ENCODE measurements around the gene IDI1.

- TF ChIP-seq, protein P1, sequence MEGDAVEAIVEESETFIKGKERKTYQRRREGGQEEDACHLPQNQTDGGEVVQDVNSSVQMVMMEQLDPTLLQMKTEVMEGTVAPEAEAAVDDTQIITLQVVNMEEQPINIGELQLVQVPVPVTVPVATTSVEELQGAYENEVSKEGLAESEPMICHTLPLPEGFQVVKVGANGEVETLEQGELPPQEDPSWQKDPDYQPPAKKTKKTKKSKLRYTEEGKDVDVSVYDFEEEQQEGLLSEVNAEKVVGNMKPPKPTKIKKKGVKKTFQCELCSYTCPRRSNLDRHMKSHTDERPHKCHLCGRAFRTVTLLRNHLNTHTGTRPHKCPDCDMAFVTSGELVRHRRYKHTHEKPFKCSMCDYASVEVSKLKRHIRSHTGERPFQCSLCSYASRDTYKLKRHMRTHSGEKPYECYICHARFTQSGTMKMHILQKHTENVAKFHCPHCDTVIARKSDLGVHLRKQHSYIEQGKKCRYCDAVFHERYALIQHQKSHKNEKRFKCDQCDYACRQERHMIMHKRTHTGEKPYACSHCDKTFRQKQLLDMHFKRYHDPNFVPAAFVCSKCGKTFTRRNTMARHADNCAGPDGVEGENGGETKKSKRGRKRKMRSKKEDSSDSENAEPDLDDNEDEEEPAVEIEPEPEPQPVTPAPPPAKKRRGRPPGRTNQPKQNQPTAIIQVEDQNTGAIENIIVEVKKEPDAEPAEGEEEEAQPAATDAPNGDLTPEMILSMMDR (IDR thresholded peaks at IDR 0.05; ENCODE audit: insufficient read depth, low read length, poor library complexity, severe bottlenecking), result no peak
- no peak for TF ChIP-seq EZH2phosphoT487 (conservative IDR thresholded peaks at IDR 0.05; ENCODE audit: low read length)
These were observed 15.3 kb downstream of the IDI1 start for GRCh38 chr10:1033601-1034000.

Data from SU-DHL-6 (cell line).